ENCODE data around the gene FBLN1. TPM values are rescaled to one million over a fixed set of nuclear protein-coding genes. Genes with fewer than 3 reads are reported as not detected.
"Not testable (repeated sequence)": the region's sequence is repeated elsewhere in the genome, so short reads cannot be mapped to it uniquely, and the experiment has no call there.

Gene FBLN1
- total RNA-seq, 1 donor from 2014 or later, result 18.2 TPM

DNA sequence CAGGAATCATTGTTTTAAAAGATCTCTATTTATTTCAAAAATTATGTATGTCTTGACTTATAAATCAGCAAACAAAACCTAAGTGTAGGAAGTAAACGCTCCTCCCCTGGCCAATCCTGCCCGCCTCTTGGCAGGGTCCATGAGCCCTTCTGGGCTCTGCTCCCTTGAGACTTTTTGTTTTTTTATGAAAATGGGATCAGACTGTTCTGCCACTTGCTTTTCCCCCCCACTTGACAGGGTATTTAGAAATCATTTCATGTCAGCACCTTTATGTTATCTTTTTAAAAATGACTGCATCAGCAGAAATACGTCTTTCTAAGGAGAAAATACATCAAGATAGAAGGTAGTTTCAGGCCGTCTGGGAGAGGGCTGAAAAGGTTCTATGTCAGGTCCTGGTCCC is 35.6 kb downstream of the FBLN1 start:
- peaks cover 2% of the 10 kb centered on the region for H3K36me3 ChIP-seq (ENCODE audit: control insufficient read depth, insufficient read depth, low read length)
- H3K4me3 ChIP-seq (ENCODE audit: low read depth, low read length), result no peak overlapping the region
- TF ChIP-seq, protein P1, sequence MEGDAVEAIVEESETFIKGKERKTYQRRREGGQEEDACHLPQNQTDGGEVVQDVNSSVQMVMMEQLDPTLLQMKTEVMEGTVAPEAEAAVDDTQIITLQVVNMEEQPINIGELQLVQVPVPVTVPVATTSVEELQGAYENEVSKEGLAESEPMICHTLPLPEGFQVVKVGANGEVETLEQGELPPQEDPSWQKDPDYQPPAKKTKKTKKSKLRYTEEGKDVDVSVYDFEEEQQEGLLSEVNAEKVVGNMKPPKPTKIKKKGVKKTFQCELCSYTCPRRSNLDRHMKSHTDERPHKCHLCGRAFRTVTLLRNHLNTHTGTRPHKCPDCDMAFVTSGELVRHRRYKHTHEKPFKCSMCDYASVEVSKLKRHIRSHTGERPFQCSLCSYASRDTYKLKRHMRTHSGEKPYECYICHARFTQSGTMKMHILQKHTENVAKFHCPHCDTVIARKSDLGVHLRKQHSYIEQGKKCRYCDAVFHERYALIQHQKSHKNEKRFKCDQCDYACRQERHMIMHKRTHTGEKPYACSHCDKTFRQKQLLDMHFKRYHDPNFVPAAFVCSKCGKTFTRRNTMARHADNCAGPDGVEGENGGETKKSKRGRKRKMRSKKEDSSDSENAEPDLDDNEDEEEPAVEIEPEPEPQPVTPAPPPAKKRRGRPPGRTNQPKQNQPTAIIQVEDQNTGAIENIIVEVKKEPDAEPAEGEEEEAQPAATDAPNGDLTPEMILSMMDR (IDR thresholded peaks at IDR 0.05; ENCODE audit: insufficient read depth, low read length, severe bottlenecking), result no peak
- FAIRE-seq (no peak), DNase-seq (ENCODE audit: low read depth) (no peak)
- H3K27me3 ChIP-seq (ENCODE audit: control insufficient read depth, insufficient read depth, low read length), result no peaks in the 10 kb centered on the region

DNA sequence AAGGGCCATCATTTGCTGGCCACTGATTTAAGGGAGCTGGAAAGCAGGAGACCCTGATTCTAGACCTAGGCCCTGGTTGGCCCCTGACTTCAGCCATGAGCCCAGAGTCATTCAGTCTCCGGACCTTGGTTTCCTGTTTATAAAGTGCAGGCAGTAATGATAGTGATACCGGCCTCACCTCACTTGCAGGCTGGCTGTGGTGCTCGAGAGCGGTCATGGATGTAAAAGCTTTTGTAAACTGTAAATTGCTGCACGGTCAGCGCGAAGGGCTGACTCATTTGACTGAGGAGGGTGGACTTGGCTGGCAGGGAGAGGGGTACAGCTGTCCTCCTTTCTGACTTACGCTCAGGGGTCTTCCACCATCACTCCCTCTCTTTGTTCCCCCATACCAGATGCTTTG is 37.4 kb downstream of the FBLN1 start:
- no peak overlapping the region for H3K4me3 ChIP-seq (ENCODE audit: low read depth, low read length)
- no peak for FAIRE-seq
- no peak for DNase-seq (ENCODE audit: low read depth)
- H3K36me3 ChIP-seq (ENCODE audit: control insufficient read depth, insufficient read depth, low read length), result peaks cover 2% of the 10 kb centered on the region
- TF ChIP-seq, protein P1 (IDR thresholded peaks at IDR 0.05; ENCODE audit: insufficient read depth, low read length, severe bottlenecking), result no peak
- no peaks in the 10 kb centered on the region for H3K27me3 ChIP-seq (ENCODE audit: control insufficient read depth, insufficient read depth, low read length)

DNA sequence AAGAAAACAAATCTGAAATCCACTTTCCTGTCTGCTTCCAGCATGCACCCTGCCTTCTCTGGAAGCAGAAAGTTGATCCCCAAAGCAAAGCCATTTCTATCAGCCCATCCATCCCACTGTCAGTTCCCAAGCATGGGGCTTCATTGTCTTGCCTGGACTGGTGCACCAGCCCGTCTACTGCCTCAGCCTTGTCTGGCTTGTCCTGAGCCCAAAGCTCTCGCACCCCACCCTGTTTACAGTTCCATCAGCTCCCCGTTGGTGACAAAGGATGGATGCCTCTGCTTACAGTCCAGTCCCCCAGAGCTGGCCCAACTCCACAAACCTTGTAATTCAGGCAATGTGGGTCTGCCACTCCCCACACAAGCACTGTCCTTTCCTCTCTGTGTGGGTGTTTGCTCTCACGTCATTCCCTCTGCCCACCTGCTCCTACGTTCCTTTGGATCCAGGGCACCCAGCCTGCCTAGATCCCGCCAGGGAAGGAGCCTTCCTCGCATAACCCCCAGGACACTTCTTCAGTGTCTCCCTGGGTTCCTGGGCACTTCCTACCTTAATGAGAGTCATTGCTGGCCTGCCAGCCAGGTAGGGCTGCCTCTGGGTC is 38.8 kb downstream of the FBLN1 start:
- TF ChIP-seq, protein P1 (IDR thresholded peaks at IDR 0.05; ENCODE audit: insufficient read depth, low read length, severe bottlenecking), result no peak
- FAIRE-seq (peak; percentile 83), DNase-seq (ENCODE audit: low read depth) (no peak)
- Histone ChIP-seq H3K4me3 (ENCODE audit: low read depth, low read length) (no peak overlapping the region), H3K36me3 (ENCODE audit: control insufficient read depth, insufficient read depth, low read length) (peaks cover 2% of the 10 kb centered on the region), H3K27me3 (ENCODE audit: control insufficient read depth, insufficient read depth, low read length) (no peaks in the 10 kb centered on the region)

DNA sequence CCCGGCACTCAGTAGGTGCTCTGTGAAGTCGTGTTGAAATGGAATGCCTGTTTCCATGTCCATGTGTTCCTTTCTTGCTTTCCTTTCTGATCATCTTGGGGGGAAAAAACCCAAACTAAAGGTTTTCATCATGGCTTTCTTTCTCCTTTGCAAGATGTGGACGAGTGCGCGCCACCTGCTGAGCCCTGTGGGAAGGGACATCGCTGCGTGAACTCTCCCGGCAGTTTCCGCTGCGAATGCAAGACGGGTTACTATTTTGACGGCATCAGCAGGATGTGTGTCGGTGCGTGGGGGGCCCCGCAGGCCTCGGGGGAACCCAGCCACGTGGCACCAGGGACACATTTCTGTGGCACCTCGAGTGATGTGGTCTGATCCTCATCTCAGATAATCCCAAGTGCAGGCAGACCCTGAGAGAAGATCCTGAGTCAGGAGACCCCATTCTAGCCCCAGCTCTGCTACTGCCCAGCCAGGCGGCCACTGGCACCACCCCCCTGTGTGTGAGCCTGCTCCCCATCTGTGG is 39.4 kb downstream of the FBLN1 start:
- no peak for FAIRE-seq
- Histone ChIP-seq H3K36me3 (ENCODE audit: control insufficient read depth, insufficient read depth, low read length) (peaks cover 2% of the 10 kb centered on the region), H3K4me3 (ENCODE audit: low read depth, low read length) (no peak overlapping the region), H3K27me3 (ENCODE audit: control insufficient read depth, insufficient read depth, low read length) (no peaks in the 10 kb centered on the region)
- DNase-seq (ENCODE audit: low read depth), result no peak
- TF ChIP-seq, protein P1 (IDR thresholded peaks at IDR 0.05; ENCODE audit: insufficient read depth, low read length, severe bottlenecking), result no peak

DNA sequence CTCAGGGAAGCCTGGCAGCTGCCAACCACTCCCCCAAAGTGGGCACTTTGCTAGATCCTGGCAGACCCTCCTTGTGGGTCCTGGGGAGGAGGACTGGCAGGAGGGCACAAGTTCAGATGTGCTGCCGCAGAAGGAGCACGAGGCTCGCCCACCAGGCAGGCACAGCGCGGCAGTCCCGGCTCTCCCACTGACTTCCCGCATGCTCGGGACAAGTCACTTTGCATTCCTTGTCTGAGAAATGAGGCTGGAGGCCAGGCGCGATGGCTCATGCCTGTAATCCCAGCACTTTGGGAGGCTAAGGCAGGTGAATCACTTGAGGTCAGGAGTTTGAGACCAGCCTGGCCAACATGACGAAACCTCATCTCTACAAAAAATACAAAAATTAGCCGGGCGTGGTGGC is 40.1 kb downstream of the FBLN1 start:
- FAIRE-seq; DNase-seq (ENCODE audit: low read depth); H3K36me3 ChIP-seq (ENCODE audit: control insufficient read depth, insufficient read depth, low read length); H3K4me3 ChIP-seq (ENCODE audit: low read depth, low read length); H3K27me3 ChIP-seq (ENCODE audit: control insufficient read depth, insufficient read depth, low read length): not testable (repeated sequence)

DNA sequence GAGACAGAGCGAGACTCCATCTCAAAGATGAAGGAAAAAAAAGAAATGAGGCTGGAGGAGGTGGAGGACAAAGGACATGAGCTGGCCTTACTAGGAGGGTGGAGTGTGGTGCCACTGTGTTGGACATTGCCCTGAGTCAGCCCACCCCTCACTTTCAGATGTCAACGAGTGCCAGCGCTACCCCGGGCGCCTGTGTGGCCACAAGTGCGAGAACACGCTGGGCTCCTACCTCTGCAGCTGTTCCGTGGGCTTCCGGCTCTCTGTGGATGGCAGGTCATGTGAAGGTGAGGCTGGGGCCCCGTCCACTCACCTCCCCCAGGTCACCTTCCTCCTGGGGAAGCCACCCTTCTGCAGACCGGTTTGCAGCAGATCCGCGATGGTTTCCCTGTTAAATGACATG is 40.6 kb downstream of the FBLN1 start:
- H3K4me3 ChIP-seq (ENCODE audit: low read depth, low read length), result no peak overlapping the region
- FAIRE-seq (no peak), DNase-seq (ENCODE audit: low read depth) (no peak)
- no peaks in the 10 kb centered on the region for H3K27me3 ChIP-seq (ENCODE audit: control insufficient read depth, insufficient read depth, low read length)
- H3K36me3 ChIP-seq (ENCODE audit: control insufficient read depth, insufficient read depth, low read length), result peaks cover 2% of the 10 kb centered on the region
- TF ChIP-seq, protein P1 (IDR thresholded peaks at IDR 0.05; ENCODE audit: insufficient read depth, low read length, severe bottlenecking), result no peak
